T-helper 22 cell (primary cell): ENCODE data around the gene ZNF816.
"Not testable (repeated sequence)": the region's sequence is repeated elsewhere in the genome, so short reads cannot be mapped to it uniquely, and the experiment has no call there.

Experiments used
- DNase-seq: peaks from one replicate; pipeline ENCODE4 v3.0.0-alpha.2; 2020; ENCODE audit warnings: low read depth

Gene ZNF816

DNA sequence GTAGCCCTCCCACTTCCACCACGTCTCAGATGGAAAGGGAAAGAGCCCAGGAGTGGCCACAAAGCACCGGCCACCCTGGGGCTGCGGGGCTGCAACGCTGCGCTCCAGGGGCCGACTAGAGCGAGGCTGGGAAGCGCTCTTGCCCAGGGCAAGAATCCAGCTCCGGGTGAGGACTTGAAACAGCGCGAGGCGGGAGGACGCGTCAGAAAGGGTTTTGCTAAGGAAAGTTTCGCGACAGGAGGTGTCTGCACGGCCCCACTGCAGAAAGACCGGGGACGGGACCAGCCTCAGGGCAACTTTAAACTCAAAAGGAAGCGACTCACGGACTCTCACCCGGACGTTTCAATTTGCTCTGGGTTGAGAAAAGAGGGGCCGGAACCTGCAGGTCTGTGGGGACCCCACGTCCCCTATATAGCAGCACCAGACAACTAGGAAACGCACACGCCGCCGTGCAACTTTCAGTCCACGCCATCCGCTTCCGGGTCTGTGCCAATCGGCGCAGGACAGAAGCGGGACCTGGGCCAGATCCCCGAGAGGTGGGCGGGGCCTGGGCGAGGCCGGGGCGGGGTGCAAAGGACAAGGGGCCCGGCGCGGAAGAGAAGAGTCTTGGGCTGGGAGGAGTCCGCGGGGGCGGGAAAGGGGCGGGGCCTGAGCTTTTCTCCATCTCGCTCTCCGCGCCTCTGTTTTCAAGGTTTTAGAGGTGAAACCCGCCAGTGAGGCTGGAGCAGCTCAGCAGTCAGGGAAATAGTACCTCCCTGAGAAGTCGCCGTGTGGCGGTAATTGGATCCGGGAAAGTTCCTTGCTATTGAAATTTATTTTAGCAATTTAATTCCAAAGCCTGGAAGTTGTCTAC lies at the start of gene ZNF816:
Gene ZNF816 (minus strand): TSS at position 488 of the 853 bp plus-strand sequence. CDS start 6,792 bp downstream, outside the sequence.
- DNase-seq = peak; percentile 96

GRCh38 chr19:53012006-53012405 lies 49.3 kb upstream of the ZNF816 start:
- DNase-seq = no peak

- DNase-seq = no peak
These were observed 47.8 kb upstream of the ZNF816 start for GRCh38 chr19:53010494-53010893.

- no peak for DNase-seq
These were observed 45.5 kb upstream of the ZNF816 start for GRCh38 chr19:53008061-53008778.

GRCh38 chr19:53007606-53008005 lies 44.9 kb upstream of the ZNF816 start:
- DNase-seq = no peak

DNA sequence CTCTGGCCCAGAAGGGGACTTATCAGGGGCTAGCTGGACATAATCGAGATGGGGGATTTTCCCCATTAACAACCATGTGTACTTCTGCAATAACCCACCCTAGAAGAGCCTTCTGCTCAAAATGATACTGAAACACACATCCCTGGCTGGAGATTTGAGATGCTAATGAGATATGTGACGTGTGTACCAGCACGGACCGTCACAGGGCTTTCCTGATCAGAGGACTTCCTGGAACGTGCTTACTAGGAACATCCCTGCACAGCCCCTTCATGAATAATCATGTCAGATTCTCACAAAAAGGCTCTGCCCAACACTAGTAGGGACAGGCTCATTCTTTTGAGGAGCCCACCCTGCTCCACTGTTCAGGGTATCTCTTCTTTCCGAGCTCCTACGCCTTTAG lies 44.5 kb upstream of the ZNF816 start:
- DNase-seq = no peak

DNA sequence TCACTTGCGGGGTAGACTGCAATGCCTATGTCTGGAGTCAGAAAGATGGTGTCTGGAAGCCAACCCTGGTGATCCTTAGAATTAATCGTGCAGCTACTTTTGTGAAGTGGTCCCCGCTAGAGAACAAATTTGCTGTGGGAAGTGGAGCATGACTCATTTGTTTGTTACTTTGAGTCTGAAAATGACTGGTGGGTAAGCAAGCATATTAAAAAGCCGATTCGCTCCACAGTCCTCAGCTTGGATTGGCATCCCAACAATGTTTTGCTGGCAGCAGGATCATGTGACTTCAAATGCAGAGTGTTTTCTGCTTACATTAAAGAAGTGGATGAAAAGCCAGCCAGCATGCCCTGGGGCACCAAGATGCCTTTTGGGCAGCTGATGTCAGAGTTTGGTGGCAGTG lies 41.6 kb upstream of the ZNF816 start:
- no peak for DNase-seq

DNA sequence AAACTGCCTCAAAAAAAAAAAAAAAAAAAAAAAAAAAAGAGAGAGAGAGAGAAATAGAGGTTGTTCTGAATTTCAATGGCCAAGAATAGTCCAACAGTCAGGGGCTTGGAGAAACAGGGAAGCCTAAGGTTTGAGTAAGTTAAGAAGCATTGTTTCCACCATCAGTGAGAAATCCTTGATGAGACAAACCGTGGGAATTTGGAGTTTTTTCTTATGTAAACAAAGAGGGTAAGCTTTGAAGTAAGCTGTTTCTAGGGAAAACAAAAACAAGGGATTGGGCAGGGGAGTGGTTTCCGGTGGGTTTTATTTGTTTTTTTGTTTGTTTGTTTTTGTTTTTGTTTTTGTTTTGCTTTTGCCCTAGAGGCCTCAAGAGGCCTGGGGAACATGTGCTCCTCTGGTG lies 39.8 kb upstream of the ZNF816 start:
- no peak for DNase-seq

DNA sequence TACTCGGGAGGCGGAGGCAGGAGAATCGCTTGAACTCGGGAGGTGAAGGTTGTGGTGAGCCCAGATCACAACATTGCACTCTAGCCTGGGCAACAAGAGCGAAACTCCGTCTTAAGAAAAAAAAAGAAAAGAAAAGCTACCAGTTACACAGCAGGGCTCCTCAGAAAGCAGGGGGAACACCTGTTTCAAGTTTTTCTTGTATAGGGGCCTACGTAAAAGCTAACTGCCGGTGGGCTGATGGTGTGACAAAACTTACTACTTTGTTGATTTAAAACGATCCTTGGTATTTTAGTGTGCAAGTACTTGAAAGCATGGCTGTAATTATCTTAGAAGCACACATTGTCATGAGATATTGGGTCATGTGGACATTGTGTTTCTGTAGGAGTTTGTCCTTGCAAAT lies 35.3 kb upstream of the ZNF816 start:
- DNase-seq = no peak

DNA sequence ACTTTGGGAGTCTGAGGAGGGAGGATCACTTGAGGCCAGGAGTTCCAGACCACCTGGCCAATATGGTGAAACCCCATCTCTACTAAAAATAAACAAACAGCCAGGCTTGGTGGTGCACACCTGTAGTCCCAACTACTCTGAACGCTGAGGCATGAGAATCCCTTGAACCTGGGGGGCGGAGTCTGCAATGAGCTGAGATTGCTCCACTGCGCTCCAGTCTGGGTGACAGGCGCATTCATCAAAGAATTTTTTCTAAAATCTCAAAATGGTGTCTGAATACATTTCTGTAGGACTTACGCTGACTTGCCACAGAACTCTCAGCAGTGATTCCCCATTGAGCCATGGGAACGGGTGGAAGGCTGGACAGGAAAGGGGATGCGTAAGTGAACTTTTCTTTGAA lies 33.0 kb upstream of the ZNF816 start:
- no peak for DNase-seq

GRCh38 chr19:52993342-52994178 lies 30.9 kb upstream of the ZNF816 start:
- DNase-seq = peak; percentile 68

DNA sequence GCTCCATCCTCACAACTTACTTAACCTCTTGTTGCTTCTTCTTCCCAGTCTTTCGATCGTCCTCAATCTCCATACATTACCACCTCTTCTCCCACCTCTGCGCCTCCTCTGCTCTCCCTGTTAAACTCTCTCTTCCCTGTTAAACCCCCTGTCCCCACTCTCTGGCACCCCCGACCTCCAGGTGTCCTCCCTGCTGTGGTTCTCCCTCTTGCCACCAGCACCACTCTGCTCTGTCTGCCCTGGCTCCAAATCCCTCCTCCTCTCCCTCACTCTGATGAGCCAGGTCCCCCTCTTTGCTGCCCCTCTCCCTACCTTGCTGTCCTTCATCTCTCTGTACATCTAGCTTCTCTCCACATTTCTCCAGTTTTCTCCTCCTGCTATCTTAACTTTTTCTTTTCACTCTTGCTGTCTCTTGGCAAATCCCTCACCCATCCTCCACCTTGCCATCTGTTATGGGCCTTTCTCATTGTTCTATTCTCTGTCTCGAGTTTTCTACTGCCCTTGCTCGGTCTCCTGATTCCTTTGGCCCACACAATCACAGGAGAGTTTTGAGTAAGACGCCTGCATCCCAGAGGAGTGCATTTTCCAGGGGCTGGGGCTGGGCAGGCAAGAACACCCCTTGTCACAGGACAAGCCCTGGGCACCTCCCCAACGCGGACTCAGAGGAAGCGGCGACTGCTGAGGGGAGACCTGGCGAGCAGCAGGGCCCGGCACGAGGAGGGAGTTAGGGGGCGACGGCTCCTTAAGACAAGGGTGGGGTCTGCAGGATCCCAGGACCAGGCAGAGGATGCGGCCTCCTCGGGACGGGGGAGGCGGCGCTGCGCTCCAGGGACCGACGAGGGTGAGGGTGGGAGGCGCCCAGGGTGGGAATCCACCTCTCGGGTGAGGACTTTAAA lies 29.7 kb upstream of the ZNF816 start:
- no peak for DNase-seq

DNA sequence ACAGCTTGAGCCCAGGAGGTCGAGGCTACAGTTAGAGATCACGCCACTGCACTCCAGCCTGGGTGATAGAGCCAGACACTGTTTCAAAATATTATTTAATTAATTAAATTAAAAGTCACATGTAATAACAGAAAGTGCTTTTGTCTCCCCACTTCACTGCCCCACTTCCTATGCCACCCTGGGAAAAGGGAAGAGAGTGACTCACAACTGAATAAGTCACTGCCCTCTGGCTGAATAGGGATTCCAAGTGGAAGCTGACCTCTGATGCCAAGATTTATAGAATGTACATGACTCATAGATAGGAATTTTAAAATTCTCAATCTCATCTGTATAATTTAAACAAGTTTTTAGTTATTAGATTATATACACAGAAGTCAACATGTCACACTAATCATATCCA lies 28.8 kb upstream of the ZNF816 start:
- no peak for DNase-seq

- DNase-seq = no peak
These were observed 28.2 kb upstream of the ZNF816 start for GRCh38 chr19:52990759-52991418.

GRCh38 chr19:52988506-52988905 lies 25.8 kb upstream of the ZNF816 start:
- no peak for DNase-seq

GRCh38 chr19:52987221-52987620 lies 24.5 kb upstream of the ZNF816 start:
- DNase-seq = no peak

DNA sequence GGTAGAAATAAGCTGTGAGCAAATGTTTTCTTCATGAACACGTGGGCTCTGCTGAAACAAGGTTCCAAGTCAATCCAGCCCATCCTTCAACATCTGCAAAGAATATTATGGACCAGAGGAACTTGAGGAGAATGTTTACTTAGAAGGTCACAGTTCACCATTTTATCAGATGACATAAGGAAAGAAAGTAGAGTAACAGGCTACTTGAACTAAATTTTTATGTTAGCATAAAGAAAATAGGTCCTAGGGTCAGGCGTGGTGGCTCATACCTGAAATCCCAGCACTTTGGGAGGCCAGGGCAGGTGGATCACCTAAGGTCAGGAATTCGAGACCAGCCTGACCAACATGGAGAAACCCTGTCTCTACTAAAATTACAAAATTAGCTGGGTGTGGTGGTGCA lies 20.5 kb upstream of the ZNF816 start:
- DNase-seq = not testable (repeated sequence)

- DNase-seq = no peak
These were observed 18.6 kb upstream of the ZNF816 start for GRCh38 chr19:52981329-52981728.

DNA sequence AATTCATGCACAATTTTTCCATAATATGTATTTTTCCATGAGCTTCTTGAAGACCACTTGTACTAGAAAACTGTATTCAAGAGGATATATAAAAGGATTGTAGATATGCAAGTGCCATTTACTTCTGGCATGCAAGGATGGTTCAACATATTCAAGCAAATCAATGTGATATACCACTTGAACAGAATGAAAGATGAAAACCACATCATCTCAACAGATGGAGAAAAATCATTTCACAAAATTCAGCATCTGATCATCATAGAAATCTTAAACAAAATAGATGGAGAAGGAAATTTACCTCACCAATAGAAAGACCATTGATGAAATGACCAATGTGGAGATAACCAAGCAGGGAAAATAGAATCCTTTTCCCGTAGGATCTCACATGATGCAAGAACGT lies 5.1 kb upstream of the ZNF816 start:
- DNase-seq = no peak

DNA sequence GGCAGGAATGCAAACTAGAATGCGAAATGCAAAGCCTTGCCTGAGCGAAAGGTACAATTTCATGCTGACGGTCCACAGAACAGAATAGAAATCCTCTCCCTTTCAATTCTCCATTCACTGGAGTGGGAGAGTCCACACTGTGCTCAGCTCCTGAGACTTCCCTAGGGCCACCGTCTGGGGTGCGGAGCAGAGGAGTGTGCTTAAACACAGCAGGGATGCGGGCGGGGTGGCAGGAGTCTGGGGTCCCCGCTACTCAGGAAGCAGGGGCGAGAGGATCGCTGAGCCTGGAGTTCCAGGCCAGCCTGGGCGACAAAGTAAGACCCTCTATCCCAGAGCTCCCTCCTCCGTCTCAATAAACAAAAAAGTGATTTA lies 552 bp upstream of the ZNF816 start:
- no peak for DNase-seq

DNA sequence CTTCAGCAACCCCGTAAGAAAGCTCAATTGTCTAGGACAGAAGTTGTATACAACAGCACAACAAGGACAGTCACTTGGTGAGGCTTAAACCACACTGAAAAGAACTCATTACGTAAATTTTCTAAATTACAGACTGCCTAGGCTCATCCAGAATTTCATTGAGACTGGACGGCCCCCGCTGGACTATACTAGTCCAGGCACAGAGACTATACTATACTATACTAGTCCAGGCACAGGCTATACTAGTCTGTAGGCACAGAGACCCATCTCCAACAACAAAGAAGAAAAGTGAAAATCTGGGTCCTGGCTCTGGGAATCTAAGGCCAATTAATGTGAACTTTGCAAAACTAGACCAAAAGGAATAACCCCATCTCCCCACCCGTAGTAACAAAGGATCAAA lies 700 bp downstream of the ZNF816 start:
- DNase-seq = no peak
